ENCODE results near the gene KREMEN1. TPM values are rescaled to one million over a fixed set of nuclear protein-coding genes. Genes with fewer than 3 reads are reported as not detected.

The KREMEN1 gene
- total RNA-seq, 1 donor from 2014 or later, result 5.8 TPM

GRCh38 chr22:29216011-29216872 is 143.4 kb downstream of the KREMEN1 start:
- FAIRE-seq (no peak), DNase-seq (ENCODE audit: low read depth) (no peak)
- Histone ChIP-seq H3K36me3 (ENCODE audit: control insufficient read depth, insufficient read depth, low read length) (no peaks in the 10 kb centered on the region), H3K4me3 (ENCODE audit: low read depth, low read length) (no peak overlapping the region), H3K27me3 (ENCODE audit: control insufficient read depth, insufficient read depth, low read length) (peaks cover 2% of the 10 kb centered on the region)
- TF ChIP-seq, protein P1, sequence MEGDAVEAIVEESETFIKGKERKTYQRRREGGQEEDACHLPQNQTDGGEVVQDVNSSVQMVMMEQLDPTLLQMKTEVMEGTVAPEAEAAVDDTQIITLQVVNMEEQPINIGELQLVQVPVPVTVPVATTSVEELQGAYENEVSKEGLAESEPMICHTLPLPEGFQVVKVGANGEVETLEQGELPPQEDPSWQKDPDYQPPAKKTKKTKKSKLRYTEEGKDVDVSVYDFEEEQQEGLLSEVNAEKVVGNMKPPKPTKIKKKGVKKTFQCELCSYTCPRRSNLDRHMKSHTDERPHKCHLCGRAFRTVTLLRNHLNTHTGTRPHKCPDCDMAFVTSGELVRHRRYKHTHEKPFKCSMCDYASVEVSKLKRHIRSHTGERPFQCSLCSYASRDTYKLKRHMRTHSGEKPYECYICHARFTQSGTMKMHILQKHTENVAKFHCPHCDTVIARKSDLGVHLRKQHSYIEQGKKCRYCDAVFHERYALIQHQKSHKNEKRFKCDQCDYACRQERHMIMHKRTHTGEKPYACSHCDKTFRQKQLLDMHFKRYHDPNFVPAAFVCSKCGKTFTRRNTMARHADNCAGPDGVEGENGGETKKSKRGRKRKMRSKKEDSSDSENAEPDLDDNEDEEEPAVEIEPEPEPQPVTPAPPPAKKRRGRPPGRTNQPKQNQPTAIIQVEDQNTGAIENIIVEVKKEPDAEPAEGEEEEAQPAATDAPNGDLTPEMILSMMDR (IDR thresholded peaks at IDR 0.05; ENCODE audit: insufficient read depth, low read length, severe bottlenecking), result no peak

DNA sequence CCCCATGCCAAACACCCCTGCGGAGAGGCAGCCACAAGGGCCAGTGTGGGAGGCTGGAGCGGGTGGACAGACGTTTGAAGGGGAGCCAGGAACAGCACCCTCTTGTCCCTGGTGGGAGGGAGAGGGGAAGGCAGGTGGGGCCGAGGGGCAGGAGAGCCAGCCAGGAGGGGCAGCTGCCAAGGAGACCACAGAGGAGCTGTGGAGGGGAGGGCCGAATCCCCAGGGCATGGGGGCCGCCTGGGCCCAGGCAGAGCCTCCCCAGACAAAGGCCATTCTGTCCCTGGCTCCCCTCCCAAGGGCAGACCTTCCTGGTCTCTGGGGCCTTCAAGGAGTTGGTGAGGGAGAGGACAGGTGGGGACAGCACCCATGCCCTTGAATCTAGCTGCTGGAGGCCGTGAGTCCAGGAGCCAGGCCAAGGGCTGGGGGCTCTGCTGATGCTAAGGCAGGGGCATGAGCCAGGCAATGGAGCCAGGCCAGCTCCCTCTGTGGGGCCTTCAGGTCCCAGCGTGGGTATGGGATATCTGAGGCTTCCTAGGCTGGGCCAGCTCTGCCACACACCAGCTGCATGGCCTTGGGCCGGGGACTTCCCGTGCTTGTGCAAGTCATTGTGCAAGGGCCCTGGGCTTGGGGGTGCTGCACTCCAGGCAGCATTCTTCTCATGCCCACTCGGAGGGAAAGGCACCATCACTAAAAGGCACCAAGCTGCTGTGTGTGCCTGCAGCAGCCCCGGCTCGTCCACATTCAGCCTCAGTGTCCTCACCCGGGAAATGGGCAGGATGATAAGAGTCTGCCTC is 144.2 kb downstream of the KREMEN1 start:
- FAIRE-seq, result no peak
- no peak overlapping the region for H3K4me3 ChIP-seq (ENCODE audit: low read depth, low read length)
- DNase-seq (ENCODE audit: low read depth), result peak; percentile 29
- peaks cover 2% of the 10 kb centered on the region for H3K27me3 ChIP-seq (ENCODE audit: control insufficient read depth, insufficient read depth, low read length)
- TF ChIP-seq, protein P1 (IDR thresholded peaks at IDR 0.05; ENCODE audit: insufficient read depth, low read length, severe bottlenecking), result no peak
- no peaks in the 10 kb centered on the region for H3K36me3 ChIP-seq (ENCODE audit: control insufficient read depth, insufficient read depth, low read length)

Other genes starting within 250 kb of the KREMEN1 start
- gene ZNRF3, start 189.5 kb upstream of the KREMEN1 start, total RNA-seq, result 3.4 and 3.7 TPM in 2 replicates
- not detected in 2 replicates for gene C22orf31, start 11.2 kb upstream of the KREMEN1 start, total RNA-seq
- not detected in 2 replicates for gene EMID1, start 132.9 kb downstream of the KREMEN1 start, total RNA-seq
- gene RHBDD3, start 194.9 kb downstream of the KREMEN1 start, total RNA-seq, result 21.6 and 25.0 TPM in 2 replicates
- 87.1 and 163 TPM in 2 replicates for gene EWSR1, start 195.2 kb downstream of the KREMEN1 start, total RNA-seq
- gene GAS2L1, start 233.6 kb downstream of the KREMEN1 start, total RNA-seq, result 4.1 and 5.3 TPM in 2 replicates
- gene RASL10A, start 242.7 kb downstream of the KREMEN1 start, total RNA-seq, result not detected in 2 replicates

Measured in bronchial epithelial cell (primary cell).